Prostate gland (tissue), 2 donors: ENCODE results near the gene CEACAM19. TPM values are rescaled to one million over a fixed set of nuclear protein-coding genes. Genes with fewer than 3 reads are reported as not detected.
"Not testable (repeated sequence)": the region's sequence is repeated elsewhere in the genome, so short reads cannot be mapped to it uniquely, and the experiment has no call there.

Experiments used
- DNase-seq: peaks from one replicate; pipeline ENCODE4 v3.0.0-alpha.2; 2019; ENCODE audit warnings: low spot score
- H3K27ac ChIP-seq, 2 donors: fragments of 200-600 bp; sonication (generic); 2 replicates each; pipeline ENCODE4 v1.5.1; 2017 to 2019
- H3K27me3 ChIP-seq: fragments of 200-600 bp; sonication (generic); replicated peaks from 2 replicates; pipeline ENCODE4 v1.5.1; 2019; ENCODE audit not compliant: insufficient read depth
- H3K36me3 ChIP-seq, 2 donors: fragments of 200-600 bp; sonication (generic); 1 replicate in 1 of 2; 2 replicates in 1 of 2; pipeline versions ENCODE4 v1.5.1 to v1.8.1; 2017 to 2019
- H3K4me1 ChIP-seq: fragments of 200-600 bp; sonication (generic); replicated peaks from 2 replicates; pipeline ENCODE4 v1.5.1; 2019
- H3K4me3 ChIP-seq, 2 donors: fragments of 200-600 bp; sonication (generic); 2 replicates each; pipeline ENCODE4 v1.5.1; 2017 to 2019
- H3K9me3 ChIP-seq: fragments of 200-600 bp; sonication (generic); 2 replicates; pipeline ENCODE4 v1.5.1; 2017
- CTCF ChIP-seq, 4 experiments: fragments of 200-600 bp in 2 of 4; fragments of 450-650 bp in 2 of 4; sonication (generic) in 2 of 4; IDR thresholded peaks; 1 replicate in 3 of 4; 2 replicates in 1 of 4; pipeline ENCODE4 v1.5.1; 2016 to 2019; ENCODE audit warnings: antibody characterized with exemption in 4 of 4, mild to moderate bottlenecking in 2 of 4, moderate library complexity in 2 of 4
- POLR2A ChIP-seq: fragments of 450-650 bp; IDR thresholded peaks from one replicate; pipeline ENCODE4 v1.6.1; 2016; ENCODE audit warnings: antibody characterized with exemption, mild to moderate bottlenecking
- POLR2AphosphoS5 ChIP-seq: sonication (generic); formaldehyde crosslinking; IDR thresholded peaks from one replicate; pipeline ENCODE4 v1.6.1; 2017; ENCODE audit warnings: antibody characterized with exemption
- WGBS: methylation state at CpG from one replicate; pipeline ENCODE4 v1.1.5; 2018; 5-methylcytosine and 5-hydroxymethylcytosine counted together
- intact Hi-C: fragments of 100-400 bp; cut with DNase I; formaldehyde crosslinking; loops from one replicate; pipeline ENCODE4 v1.14.2; 2022
- total RNA-seq, 2 donors: library from RNA; depleted of rRNA; stranded (reverse); fragments of >200 nt; gene quantifications; one replicate each; pipeline ENCODE4 v1.1.0, GENCODE V29; 2016

The CEACAM19 gene
- 1 to 10 TPM; 3.6 to 8.1 TPM for total RNA-seq

DNA sequence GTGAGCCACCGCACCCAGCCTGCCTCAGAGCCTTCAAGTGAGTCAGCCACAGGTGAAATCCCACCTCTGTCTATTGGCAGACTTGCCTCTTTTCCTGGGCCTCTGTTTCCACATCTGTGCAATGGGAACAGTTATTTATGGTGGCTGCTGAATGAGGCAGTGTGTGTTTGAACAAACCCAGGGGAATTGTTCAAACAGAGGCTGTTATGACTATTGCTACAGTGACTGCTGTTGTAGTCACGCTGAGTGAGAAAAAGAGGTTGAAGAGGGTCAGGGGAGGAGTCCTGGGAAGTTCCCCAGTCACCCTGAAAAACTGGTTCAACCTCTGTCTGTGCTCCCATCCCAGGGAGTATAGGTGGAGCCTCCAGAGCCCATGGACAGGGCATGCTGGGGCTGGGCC, at the start of gene CEACAM19:
Gene CEACAM19 (plus strand): TSS at position 83 of the 400 bp plus-strand sequence. CDS start 450 bp downstream, outside the sequence.
- Histone ChIP-seq H3K4me3 (no peak within 1 kb of the TSS), H3K27me3 (no peaks in the 10 kb centered on the region), H3K27ac (no peak within 1 kb of the TSS), H3K9me3 (no peaks in the 10 kb centered on the region), H3K36me3 (no peaks in the 10 kb centered on the region), H3K4me1 (no peaks in the 10 kb centered on the region)
- no peak for DNase-seq
- TF ChIP-seq POLR2A (no peak), POLR2AphosphoS5 (no peak), CTCF (IDR thresholded peaks at IDR 0.05) (no peak)
- WGBS = 61% methylated on average over 2 of the region's 2 CpGs
- intact Hi-C loops = no loop called here

DNA sequence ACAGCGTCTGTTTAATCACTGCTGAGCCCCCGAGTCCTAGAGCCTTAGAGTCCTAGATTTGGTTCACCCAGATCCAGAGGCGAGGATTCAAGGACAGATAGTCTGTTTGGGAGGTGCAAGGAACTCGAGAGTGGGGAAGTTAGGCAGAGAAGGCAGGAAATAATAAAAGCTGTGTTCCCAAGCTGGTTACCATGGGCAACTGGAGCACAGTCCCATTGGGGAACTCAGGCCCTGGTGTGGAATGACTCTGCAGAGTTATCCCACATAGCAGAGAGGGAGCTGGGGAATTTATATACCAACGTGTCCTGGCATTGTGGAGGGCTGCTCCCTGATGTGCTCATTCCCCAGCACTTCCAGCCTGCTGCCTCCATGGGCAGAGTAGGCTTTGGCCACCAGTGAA, 48.2 kb upstream of the CEACAM19 start:
- TF ChIP-seq POLR2AphosphoS5 (no peak), POLR2A (no peak), CTCF (IDR thresholded peaks at IDR 0.05) (no peak)
- Histone ChIP-seq H3K4me3 (no peak overlapping the region), H3K27me3 (no peaks in the 10 kb centered on the region), H3K36me3 (no peaks in the 10 kb centered on the region), H3K4me1 (no peaks in the 10 kb centered on the region), H3K9me3 (no peaks in the 10 kb centered on the region), H3K27ac (no peak overlapping the region)
- intact Hi-C loops = no loop called here
- no peak for DNase-seq
- 51% methylated on average over 5 of the region's 5 CpGs for WGBS

DNA sequence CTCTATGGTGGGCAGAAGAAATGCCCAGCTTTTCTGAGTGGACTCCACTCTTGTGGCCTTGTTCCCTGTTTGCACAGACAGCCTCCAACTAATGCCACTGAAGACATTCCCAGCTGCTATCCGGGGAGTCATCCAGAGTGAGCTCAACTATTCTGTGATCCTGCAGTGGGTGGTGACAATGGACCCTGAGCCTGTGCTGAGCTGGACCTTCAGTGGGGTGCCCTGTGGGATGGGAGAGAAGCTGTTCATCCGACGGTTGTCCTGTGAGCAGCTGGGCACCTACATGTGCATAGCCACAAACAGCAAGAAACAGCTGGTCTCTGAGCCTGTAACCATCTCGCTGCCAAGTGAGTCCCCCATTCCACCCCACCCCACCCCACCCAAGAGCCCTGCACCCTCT, 47.7 kb upstream of the CEACAM19 start:
- H3K27me3 ChIP-seq = no peaks in the 10 kb centered on the region
- DNase-seq = no peak
- H3K27ac ChIP-seq = no peak overlapping the region
- no peak overlapping the region for H3K4me3 ChIP-seq
- intact Hi-C loops = no loop called here
- TF ChIP-seq POLR2A (no peak), POLR2AphosphoS5 (no peak), CTCF (IDR thresholded peaks at IDR 0.05) (no peak)
- no peaks in the 10 kb centered on the region for H3K4me1 ChIP-seq
- H3K36me3 ChIP-seq = no peaks in the 10 kb centered on the region
- no peaks in the 10 kb centered on the region for H3K9me3 ChIP-seq
- 89% methylated on average over 4 of the region's 4 CpGs for WGBS

DNA sequence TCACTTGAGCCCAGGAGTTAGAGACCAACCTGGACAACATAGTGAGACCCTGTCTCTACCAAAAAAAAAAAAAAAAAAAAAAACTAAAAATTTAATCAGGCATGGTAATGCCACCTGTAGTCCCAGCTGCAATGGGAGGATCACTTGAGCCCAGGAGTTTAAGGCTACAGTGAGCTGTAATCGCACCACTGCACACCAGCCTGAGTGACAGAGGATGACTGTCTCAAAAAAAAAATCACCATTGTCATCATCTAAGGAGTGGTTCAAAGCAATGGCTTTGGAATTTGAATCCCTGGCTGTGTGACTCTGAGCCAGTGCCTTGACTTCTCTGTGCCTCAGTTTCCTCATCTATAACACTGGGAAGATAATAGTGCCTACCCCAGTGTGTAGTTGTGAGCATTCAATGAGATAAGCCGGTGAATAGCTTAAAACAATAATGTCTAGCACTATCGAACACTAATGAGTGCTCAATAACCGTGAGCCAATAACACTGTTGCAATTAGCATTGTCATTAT, 46.4 kb upstream of the CEACAM19 start:
- Histone ChIP-seq H3K9me3 (no peaks in the 10 kb centered on the region), H3K4me1 (no peaks in the 10 kb centered on the region), H3K4me3 (no peak overlapping the region), H3K27ac (no peak overlapping the region), H3K27me3 (no peaks in the 10 kb centered on the region), H3K36me3 (no peaks in the 10 kb centered on the region)
- no peak for DNase-seq
- no peak for TF ChIP-seq POLR2AphosphoS5
- TF ChIP-seq POLR2A = no peak
- TF ChIP-seq CTCF (IDR thresholded peaks at IDR 0.05) = no peak
- intact Hi-C loops = no loop called here
- 92% methylated on average over 4 of the region's 4 CpGs for WGBS

GRCh38 chr19:44625637-44626036, 45.6 kb upstream of the CEACAM19 start:
- H3K36me3 ChIP-seq, DNase-seq, H3K9me3 ChIP-seq, H3K27me3 ChIP-seq, H3K4me3 ChIP-seq, intact Hi-C loops, H3K4me1 ChIP-seq, H3K27ac ChIP-seq: not testable (repeated sequence)
- 89% methylated on average over 4 of the region's 4 CpGs for WGBS
